K562 (cell line): ENCODE data around the gene DLGAP1. TPM values are rescaled to one million over a fixed set of nuclear protein-coding genes. Genes with fewer than 3 reads are reported as not detected.
A peak's percentile ranks its signal among the peaks of the same experiment; 100 is the strongest.

Experiments used
- FIP1L1 ChIP-seq: fragments of 200-400 bp; formaldehyde crosslinking; IDR thresholded peaks from 2 replicates; pipeline ENCODE4 v1.6.1; 2018; ENCODE audit warnings: mild to moderate bottlenecking, low read depth, low read length; ENCODE audit not compliant: poor library complexity, severe bottlenecking
- LARP7 ChIP-seq: fragments of 450-650 bp; IDR thresholded peaks from 2 replicates; pipeline ENCODE4 v1.6.1; 2016
- MCM5 ChIP-seq: fragments of 450-650 bp; IDR thresholded peaks from 2 replicates; pipeline ENCODE4 v1.6.1; 2016; ENCODE audit warnings: low read depth
- POU5F1 ChIP-seq: fragments of 150-350 bp; IDR thresholded peaks from 2 replicates; pipeline ENCODE4 v1.6.1; 2014; ENCODE audit warnings: borderline replicate concordance, low read length, low read depth, mild to moderate bottlenecking; ENCODE audit not compliant: partially characterized antibody
- PYGO2 ChIP-seq: fragments of 450-650 bp; IDR thresholded peaks from 2 replicates; pipeline ENCODE4 v1.6.1; 2016; ENCODE audit warnings: mild to moderate bottlenecking, missing genetic modification characterization, moderate library complexity, missing compliant biosample characterization
- RHOXF2B ChIP-seq: fragments of 250-450 bp; sonication (Bioruptor Pico); conservative IDR thresholded peaks from 2 replicates; pipeline ENCODE4 v1.5.1; 2021
- SNRNP70 ChIP-seq: fragments of 200-400 bp; formaldehyde crosslinking; optimal IDR thresholded peaks from 2 replicates; pipeline ENCODE3; 2017; ENCODE audit warnings: low read depth, low read length
- SRSF9 ChIP-seq: fragments of 200-400 bp; formaldehyde crosslinking; IDR thresholded peaks from 2 replicates; pipeline ENCODE4 v1.6.1; 2017; ENCODE audit warnings: low read depth, low read length, borderline replicate concordance
- UBTF ChIP-seq, 2 experiments: IDR thresholded peaks; 2 replicates each; pipeline ENCODE4 v1.6.1; 2012; ENCODE audit warnings: improper control_type of control experiment in 2 of 2, low read depth in 2 of 2, low read length in 2 of 2, borderline replicate concordance in 1 of 2
- ZBTB17 ChIP-seq: fragments of 450-650 bp; formaldehyde crosslinking; IDR thresholded peaks from 2 replicates; pipeline ENCODE4 v1.4.0; 2020; ENCODE audit warnings: mild to moderate bottlenecking
- ZNF316 ChIP-seq: fragments of 450-650 bp; IDR thresholded peaks from 2 replicates; pipeline ENCODE4 v1.6.1; 2016
- polyA plus RNA-seq, 8 experiments: library from polyadenylated mRNA; depleted of rRNA in 4 of 8; stranded (reverse) in 5 of 8; unstranded in 3 of 8; fragments of >200 nt; fragmentation: Nextera tagmentation in 2 of 8; fragmentation: Illumina TruSeq in 1 of 8; extraction: Ambion mirVana in 2 of 8; extraction: Trizol in 1 of 8; gene quantifications; 2 replicates each; pipeline versions ENCODE4 v1.2.1 to v1.2.3, GENCODE V29; 2011 to 2014; ENCODE audit warnings: inconsistent platforms in 1 of 8, missing spikeins in 1 of 8
- total RNA-seq, 7 experiments: library from RNA; depleted of rRNA in 6 of 7; stranded (reverse); fragments of >200 nt in 6 of 7; fragmentation: Illumina TruSeq in 2 of 7; extraction: Trizol in 2 of 7; gene quantifications; 2 replicates each; pipeline versions ENCODE4 v1.2.1 to v1.2.3, GENCODE V29; 2011 to 2021; ENCODE audit warnings: low replicate concordance in 1 of 7
- TF ChIP-seq, protein P1 (sequence below): sonication (generic); formaldehyde crosslinking; IDR thresholded peaks from 2 replicates; pipeline ENCODE4 v1.9.0; 2022; ENCODE audit warnings: mild to moderate bottlenecking, missing genetic modification reagents
- TF ChIP-seq, protein P2 (sequence below), 2 experiments: fragments of 450-650 bp; conservative IDR thresholded peaks; 2 replicates each; pipeline ENCODE4 v1.6.1; 2017; ENCODE audit warnings: mild to moderate bottlenecking in 2 of 2, moderate library complexity in 2 of 2
- TF ChIP-seq, protein P3 (sequence below): fragments of 250-450 bp; sonication (Bioruptor Pico); IDR thresholded peaks from 2 replicates; pipeline ENCODE4 v1.5.0; 2020; ENCODE audit warnings: mild to moderate bottlenecking, borderline replicate concordance

DLGAP1 gene
- total and polyA plus RNA-seq, 9 of the 15 experiments (the other 6 are each of a cell fraction or from before 2014, with no cell fraction given): 0.04 to 0.22 (median 0.08) TPM

- TF ChIP-seq UBTF (IDR thresholded peaks at IDR 0.05; ENCODE audit: borderline replicate concordance in 1 of 2, low read depth in 2 of 2, low read length in 2 of 2) (peak in 1 of 2 experiments; percentile 51; a peak in 1 of 4 replicates), ZBTB17 (CRISPR knock-in tag) (no peak), LARP7 (no peak), SRSF9 (no peak), FIP1L1 (no peak), PYGO2 (tag) (no peak), ZNF316 (no peak), RHOXF2B (no peak), SNRNP70 (no peak), POU5F1 (no peak), MCM5 (no peak)
- TF ChIP-seq, protein P1, sequence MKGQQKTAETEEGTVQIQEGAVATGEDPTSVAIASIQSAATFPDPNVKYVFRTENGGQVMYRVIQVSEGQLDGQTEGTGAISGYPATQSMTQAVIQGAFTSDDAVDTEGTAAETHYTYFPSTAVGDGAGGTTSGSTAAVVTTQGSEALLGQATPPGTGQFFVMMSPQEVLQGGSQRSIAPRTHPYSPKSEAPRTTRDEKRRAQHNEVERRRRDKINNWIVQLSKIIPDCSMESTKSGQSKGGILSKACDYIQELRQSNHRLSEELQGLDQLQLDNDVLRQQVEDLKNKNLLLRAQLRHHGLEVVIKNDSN (CRISPR knock-in tag): no peak
- TF ChIP-seq, protein P2, sequence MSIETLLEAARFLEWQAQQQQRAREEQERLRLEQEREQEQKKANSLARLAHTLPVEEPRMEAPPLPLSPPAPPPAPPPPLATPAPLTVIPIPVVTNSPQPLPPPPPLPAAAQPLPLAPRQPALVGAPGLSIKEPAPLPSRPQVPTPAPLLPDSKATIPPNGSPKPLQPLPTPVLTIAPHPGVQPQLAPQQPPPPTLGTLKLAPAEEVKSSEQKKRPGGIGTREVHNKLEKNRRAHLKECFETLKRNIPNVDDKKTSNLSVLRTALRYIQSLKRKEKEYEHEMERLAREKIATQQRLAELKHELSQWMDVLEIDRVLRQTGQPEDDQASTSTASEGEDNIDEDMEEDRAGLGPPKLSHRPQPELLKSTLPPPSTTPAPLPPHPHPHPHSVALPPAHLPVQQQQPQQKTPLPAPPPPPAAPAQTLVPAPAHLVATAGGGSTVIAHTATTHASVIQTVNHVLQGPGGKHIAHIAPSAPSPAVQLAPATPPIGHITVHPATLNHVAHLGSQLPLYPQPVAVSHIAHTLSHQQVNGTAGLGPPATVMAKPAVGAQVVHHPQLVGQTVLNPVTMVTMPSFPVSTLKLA (conservative IDR thresholded peaks at IDR 0.05): peak; percentile 48 to 60; a peak in 2 of 4 replicates
- TF ChIP-seq, protein P3, sequence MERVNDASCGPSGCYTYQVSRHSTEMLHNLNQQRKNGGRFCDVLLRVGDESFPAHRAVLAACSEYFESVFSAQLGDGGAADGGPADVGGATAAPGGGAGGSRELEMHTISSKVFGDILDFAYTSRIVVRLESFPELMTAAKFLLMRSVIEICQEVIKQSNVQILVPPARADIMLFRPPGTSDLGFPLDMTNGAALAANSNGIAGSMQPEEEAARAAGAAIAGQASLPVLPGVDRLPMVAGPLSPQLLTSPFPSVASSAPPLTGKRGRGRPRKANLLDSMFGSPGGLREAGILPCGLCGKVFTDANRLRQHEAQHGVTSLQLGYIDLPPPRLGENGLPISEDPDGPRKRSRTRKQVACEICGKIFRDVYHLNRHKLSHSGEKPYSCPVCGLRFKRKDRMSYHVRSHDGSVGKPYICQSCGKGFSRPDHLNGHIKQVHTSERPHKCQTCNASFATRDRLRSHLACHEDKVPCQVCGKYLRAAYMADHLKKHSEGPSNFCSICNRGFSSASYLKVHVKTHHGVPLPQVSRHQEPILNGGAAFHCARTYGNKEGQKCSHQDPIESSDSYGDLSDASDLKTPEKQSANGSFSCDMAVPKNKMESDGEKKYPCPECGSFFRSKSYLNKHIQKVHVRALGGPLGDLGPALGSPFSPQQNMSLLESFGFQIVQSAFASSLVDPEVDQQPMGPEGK (CRISPR knock-in tag): no peak
Observed at GRCh38 chr18:3771121-3771971, 683.8 kb downstream of the DLGAP1 start (continued).
